NCI-H2081 (cell line): ENCODE measurements around the gene CXXC4.

Source experiments
- DNase-seq, 2 experiments: peaks; one replicate each; lab custom pipeline; 2025; lab: John Stamatoyannopoulos, UW

The CXXC4 gene

GRCh38 chr4:104420766-104421165 lies 73.9 kb downstream of the CXXC4 start:
- no peak for DNase-seq
